Measurements from ENCODE around the gene CCDC92.
"Not testable (repeated sequence)": the region's sequence is repeated elsewhere in the genome, so short reads cannot be mapped to it uniquely, and the experiment has no call there.

CCDC92 gene

DNA sequence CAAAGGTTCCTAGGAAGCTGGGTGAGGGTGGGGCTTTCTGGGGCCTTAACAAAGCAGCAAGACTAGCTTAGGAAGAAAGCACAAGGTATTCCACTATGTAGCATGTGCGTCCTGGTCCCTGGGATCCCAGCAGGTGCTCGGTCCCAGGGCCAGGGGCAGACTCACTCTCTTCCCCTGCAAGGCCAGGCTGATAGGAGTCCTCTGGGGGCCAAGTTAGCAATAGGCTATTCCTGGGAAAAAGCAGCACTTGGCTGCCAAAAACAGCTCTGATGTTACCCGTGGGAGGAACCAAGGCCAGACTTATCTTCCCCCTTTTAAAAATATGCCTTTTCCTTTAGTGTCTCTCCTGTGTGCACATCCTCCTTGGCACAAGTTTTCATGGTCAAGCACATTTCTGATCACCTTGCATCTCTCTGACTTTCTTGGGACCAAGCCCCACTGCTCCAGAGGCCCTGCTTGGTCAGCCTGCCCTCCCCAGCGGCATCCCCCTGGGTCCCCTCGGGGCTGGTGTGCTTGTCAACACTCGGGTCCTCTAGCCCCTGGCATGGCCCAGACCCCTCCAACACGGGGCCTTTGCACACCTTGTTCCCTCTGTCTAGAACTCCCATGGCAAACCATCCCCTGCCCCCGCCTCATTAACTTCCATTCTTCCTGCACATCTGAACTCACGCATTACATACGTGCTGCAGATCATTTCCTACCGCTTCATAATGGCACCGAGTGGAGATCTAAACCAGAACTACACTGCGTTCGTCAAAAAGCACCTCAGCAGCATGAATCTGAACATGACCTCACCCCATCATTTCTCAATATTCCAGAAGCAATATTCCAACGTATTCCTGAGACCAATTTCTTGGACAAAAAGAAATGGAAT is 21.9 kb downstream of the CCDC92 start:
- no peak overlapping the region for H3K4me3 ChIP-seq (ENCODE audit: low read depth, low read length)

DNA sequence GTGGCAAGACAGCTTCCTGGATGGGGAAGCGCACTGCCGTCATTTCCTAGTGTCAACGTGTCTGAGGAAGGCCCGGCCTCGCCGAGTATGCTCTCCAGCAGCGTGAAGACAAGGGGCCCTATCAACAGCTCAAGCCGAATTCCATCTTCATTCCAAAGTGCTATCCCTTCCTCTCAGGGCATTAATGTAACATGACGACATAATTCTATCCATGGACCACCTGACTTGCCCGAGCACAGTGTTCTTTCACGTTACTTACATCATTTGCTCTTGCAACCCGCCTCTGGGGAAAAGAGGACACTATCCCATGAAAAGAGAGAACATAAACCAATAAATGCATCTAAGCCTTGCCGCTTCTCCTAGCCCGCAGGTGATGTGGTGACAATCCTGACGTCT is 22.9 kb downstream of the CCDC92 start:
- H3K4me3 ChIP-seq (ENCODE audit: low read depth, low read length) = no peak overlapping the region

DNA sequence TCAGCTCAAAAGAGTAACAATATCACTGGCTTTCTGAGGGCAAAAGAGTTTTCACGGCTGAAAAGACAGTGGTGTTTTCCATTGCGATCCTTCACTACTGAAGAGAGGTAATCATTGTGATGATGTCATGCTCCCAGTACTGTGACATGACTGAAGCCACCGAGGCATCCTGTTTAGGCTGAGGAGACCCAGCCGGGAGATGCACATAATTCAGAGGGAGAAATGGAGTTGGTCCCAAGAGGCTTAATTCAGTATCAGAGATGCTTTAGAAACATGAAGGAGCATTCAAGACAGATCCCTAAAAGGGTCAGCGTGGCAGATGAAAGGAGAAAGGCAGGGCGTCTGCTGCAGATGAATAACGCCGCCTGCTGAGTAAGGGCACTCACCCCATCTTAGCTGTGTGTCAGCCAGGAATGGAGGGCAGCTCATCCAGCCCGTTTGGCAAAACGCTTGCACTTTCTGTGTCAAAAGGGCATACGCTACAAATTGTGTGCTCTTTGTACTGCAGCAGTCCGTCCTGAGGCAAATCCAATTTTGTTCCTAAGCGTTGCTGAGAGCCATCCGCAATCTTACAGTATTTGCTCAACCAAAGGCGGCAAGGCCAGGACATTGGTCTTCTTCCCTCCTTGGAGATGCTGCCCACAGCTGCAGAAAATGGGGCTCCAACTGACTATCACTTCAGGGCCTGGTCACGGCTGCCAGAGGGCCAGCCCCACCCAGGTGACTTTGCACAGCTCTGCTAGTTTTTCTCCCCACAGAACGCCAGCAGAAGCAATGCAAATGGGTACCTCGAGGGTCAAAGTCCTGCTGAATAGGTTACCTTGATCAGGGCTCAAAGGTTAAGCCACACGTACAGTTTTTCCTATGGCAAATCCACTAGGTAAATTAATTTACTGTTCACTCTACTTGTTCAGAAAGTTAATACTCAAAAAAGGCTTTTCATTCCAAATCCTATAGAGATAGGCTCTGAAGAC is 23.5 kb downstream of the CCDC92 start:
- H3K4me3 ChIP-seq (ENCODE audit: low read depth, low read length) = no peak overlapping the region

DNA sequence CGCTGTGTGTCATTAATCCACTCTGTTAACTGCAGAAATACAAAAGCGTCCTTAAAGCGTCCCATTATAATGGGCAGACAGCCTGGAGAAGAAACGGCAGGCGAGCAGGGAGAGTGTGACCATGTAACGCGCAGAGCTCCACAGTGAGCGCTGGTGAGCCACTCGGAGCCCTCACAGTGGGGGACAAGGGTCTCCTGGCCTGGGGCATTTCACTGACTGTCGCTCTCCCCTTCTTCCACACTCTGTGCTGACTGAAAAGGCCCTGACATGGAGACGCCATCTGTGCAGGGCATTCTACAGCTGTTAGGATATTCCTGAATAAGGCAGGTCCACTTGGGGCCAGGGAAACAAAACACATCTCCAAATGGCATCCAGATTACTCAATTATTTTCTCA is 24.2 kb downstream of the CCDC92 start:
- H3K4me3 ChIP-seq (ENCODE audit: low read depth, low read length) = no peak overlapping the region

DNA sequence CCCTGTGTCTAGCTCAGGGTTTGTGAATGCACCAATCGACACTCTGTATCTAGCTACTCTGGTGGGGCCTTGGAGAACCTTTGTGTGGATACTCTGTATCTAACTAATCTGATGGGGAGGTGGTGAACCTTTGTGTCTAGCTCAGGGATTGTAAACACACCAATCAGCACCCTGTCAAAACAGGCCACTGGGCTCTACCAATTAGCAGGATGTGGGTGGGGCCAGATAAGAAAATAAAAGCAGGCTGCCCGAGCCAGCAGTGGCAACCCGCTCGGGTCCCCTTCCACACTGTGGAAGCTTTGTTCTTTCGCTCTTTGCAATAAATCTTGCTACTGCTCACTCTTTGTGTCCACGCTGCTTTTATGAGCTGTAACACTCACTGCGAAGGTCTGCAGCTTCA is 25.1 kb downstream of the CCDC92 start:
- not testable (repeated sequence) for H3K4me3 ChIP-seq (ENCODE audit: low read depth, low read length)

DNA sequence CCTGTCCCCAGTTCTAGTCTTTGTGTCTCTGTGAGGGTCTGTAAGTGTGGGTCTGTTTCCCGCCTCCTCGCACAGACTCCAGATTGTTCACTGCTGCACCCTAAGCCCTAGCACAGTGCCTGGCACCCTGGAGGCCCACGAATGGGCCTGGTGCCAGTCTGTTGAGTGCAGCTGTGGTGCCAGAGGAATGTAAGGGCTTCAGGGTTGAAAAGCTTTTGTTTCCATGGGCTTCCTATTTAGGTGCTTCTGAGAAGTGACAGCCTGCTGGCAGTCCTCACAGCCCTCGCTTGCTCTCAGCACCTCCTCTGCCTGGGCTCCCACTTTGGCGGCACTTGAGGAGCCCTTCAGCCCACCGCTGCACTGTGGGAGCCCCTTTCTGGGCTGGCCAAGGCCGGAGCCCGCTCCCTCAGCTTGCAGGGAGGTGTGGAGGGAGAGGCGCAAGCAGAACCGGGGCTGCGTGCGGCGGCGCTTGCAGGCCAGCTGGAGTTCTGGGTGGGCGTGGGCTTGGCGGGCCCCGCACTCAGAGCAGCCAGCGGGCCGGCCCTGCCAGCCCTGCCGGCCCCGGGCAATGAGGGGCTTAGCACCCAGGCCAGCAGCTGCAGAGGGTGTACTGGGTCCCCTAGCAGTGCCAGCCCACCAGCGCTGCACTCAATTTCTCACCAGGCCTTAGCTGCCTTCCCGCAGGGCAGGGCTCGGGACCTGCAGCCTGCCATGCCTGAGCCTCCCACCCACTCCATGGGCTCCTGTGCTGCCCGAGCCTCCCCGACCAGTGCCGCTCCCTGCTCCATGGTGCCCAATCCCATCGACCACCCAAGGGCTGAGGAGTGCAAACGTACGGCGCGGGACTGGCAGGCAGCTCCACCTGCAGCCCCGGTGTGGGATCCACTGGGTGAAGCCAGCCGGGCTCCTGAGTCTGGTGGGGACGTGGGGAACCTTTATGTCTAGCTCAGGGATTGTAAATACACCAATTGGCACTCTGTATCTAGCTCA is 25.8 kb downstream of the CCDC92 start:
- not testable (repeated sequence) for H3K4me3 ChIP-seq (ENCODE audit: low read depth, low read length)

DNA sequence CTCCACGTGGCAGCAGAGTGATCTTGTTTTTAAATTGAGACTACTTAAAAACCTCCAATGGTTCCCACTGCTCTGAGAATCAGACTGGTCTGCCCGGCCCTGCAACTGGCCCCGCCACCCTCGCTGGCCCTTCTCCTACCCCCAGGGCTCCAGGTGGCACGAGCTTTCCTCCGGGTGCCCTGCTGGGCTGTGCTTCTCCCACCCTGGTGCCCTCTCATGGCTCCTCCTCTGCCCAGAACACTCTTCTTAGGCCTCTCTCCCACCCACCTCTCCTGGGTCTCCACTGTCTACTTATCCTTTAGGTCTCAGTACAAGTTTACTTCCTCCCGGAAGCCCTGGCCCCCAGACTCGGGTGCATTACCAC is 26.5 kb downstream of the CCDC92 start:
- H3K4me3 ChIP-seq (ENCODE audit: low read depth, low read length) = no peak overlapping the region

DNA sequence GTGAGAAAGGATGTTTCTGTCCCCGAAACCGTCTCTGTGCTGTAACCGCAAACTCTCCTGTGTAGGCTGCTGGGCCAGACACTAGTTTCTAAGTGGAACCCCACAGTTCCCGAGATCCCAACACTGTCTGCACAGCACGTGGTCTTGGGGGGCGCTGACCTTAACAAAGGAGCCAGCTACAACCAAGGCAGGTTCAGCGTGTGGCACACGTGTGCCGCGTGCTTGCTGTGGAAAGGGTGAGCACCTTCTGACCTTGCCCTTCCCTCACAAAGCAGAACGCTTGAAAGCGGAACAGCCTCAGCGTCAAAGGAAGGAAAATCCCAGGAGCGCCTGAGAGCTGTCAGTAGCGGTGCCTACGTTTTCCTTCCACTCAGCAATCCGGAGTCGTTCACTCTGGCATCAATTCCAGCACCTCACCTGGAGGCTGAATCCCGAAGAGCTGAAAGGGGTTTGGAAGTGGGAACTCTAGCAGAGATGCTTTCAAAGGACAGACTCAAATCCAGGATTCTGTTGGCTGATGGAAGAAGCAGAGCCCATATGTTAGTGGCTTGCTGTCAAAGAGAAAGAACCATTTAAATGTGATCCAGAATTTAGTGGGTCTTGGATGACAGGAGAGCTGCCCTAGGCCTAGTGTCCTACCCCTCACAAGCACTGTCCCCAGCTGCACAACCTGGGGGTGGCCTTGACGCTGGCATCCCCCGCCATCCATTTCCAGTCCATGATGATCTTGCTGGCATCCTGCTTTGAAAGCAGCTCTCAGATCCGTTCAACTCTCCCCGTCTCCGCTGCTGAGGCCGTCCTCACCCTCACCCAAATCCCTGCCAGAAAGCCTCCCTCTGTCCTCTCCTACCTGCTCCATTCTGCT is 27.1 kb downstream of the CCDC92 start:
- no peak overlapping the region for H3K4me3 ChIP-seq (ENCODE audit: low read depth, low read length)

DNA sequence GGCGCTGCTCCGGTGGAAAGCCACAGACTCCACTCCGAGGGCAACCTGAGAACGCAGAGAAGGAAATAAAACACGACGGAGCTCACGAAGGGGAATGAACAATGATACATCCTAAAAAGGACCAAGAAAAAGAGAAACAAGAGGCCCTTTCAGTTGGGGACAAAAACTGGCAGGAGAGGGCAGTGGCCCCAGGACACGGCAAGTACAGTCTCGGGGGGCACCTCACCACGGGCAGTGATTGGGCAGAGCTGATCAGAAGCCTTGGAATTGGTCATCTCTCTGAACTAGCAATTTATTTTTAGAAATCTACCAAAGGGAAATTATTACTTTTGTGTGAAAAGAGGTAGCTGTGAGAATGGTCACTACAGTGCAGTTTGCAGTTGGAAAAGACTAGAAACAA is 27.9 kb downstream of the CCDC92 start:
- no peak overlapping the region for H3K4me3 ChIP-seq (ENCODE audit: low read depth, low read length)

DNA sequence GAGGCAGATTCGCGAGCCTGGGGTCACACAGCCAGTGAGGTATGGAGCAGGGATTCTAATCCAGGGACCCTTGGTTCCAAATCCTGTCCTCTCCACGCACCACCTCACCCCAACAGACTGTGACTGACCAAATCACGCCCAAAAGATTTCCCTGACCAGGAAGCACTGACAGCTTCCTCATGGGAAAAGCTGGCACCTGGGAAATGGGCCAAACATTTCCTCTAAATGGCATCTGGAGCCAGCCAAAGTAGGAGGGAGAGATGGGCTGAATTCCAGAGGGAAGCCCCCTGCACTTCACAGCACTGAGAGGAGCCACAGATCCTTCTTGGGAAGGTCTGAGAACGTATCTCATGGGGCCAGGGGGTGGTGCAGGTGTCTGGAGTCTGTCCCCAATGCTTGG is 28.8 kb downstream of the CCDC92 start:
- no peak overlapping the region for H3K4me3 ChIP-seq (ENCODE audit: low read depth, low read length)

DNA sequence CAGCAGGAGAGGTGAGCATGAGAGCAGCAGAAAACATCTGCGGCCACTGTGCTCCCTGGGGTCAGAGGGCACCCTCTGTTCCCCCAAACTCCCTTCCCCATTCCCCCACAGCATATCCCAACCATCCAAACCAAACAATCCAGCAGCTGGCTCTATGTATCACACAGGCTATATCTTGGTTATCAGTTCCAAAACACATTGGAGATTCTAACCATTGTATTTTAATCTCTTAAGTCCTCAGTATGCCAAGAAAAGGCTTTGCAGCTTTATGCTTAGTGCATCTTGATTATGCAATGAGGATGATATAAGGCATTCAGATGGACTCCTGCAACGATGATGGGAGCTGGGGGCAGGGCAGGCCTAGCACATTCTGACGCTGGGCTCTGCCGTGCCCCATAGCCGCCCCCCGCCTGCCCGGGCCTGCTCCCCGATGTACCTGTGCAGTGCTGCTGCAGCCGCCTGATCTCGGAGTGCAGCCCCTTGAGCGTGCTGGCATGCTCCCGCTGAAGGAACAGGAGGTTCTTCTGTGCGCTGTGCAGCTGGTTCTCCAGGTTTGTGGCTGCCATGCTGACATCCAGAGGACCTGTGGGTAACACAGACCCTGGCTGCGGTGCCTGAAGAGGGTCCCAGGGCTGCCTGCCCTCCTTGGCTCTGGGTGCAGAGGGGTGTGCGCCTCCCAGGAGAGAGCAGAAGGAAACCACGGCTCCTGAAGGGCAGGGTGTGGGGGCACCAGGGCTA is 29.6 kb downstream of the CCDC92 start:
- H3K4me3 ChIP-seq (ENCODE audit: low read depth, low read length) = no peak overlapping the region

DNA sequence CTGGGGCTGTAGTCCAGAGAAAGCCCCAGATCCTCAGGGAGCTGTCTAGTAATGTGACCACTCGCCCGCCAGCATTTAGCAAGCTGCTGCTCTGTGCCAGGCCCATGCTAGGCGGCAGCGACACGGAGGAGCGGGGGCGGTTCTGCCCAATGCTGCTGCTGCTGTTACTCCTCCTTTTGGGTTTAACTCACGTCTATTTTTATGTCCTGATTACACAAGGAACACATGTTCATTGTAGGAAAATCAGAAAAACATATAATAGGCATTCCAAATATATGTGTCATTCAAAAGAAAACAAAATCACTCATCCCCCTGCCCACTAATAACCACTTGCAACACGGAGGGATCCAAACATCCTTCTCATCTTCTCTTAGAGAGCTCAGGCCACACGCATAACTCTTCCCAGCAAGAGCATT is 30.4 kb downstream of the CCDC92 start:
- H3K4me3 ChIP-seq (ENCODE audit: low read depth, low read length) = no peak overlapping the region

DNA sequence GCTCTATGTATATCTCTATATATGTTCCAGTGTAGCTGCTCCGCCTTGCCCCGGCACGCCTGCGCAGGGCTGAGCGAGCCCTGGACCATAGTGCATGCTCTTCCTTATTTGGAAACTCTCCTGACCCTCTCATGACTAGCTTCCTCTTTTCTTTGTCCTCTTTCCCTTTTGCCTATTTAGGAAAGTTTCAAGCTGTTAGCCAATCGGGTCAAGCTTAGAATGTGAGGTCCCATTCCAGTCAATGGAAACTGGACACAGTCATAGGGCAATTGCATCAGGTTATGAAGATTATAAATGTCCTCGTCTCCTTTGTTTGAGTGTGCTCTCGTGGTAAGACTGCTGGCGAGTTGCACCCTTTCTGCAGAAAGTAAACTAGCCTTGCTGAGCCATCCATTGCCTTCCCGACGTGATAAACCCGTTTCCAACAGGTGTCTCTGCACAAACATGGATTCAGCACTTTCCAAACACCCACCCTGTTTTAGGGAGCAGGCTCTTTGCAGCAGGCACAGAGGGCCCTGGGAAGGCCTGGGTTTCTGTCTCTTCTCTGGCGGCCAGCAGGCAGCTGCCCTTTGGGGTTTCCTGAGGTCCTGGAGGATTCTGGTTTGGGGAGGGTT is 30.9 kb downstream of the CCDC92 start:
- no peak overlapping the region for H3K4me3 ChIP-seq (ENCODE audit: low read depth, low read length)

DNA sequence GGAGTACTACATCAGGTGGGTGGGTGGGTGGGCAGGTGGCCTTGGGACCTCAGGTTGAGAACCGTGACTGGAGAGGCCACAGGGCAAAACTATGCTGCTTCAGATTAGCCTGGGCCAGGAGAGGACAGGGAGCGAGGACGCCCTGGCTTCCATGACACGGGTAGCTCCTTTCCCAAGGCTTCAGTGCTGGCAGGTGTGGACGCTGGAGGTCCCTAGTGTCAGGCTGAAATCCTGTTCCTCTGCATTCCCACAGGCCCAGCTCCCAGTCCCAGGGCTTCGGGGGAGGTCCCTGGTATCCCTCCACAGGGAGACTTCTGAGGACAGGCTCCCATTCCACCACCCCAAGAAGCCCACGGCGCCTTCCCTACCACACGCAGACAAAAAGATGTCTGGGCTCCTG is 31.6 kb downstream of the CCDC92 start:
- no peak overlapping the region for H3K4me3 ChIP-seq (ENCODE audit: low read depth, low read length)

DNA sequence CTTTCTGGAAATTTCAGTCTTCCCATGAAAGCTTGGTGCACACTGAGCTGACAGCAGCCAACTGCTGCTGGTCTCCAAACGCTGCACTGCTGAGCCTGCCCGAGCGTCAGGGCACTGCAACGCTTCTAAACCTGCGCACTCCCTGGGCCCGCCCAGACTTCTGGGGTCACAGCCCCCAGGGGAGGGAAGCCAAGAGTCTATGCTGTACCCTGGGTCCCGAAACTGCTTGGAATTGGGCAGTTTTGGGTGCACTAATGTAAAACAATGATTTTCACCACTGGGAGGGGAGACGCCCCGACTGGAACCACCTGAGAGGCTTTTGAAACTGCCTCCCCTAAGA is 32.0 kb downstream of the CCDC92 start:
- no peak overlapping the region for H3K4me3 ChIP-seq (ENCODE audit: low read depth, low read length)

DNA sequence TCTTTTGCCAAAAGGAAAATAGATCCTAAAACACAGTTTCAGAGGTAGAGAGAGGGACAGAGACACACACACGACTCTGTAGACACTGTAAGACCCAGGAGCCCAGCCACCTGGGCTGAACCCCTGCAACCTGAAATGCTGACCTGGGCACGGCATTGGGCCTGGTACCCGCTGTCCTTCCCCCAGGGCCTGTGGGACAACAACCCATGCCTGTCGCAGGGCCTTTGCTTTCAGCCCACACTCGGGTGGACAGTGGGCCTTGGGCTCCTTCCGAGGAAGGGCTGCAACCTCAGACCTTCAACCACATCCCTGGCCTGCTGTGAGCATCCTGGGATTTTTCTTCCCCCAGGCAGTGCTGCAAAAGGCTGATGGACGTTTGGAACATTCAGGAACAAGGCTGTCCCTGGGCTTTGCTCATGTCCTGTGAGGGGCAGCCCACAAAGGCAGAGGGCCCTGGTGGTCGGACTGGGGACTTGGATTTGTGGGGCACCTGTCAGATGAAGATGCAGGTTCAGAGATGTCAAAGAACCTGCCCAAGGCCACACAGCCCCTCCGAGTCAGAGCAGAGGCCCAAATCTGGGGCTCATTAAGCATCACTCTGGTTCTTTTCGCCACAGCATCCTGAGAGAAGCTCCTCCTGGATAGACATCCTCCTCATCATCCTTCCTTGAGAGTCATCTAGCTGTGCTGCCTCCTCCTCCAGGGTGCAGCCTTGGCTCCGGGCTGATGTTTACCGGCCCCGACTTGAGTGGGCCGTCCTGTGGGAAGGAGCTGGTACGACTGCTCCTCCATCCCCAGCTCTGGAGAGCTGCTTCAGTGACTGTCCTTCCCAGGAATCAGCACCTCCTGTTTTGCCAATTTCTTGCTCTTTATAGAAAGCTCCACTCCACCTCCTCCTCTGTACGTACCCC is 32.7 kb downstream of the CCDC92 start:
- H3K4me3 ChIP-seq (ENCODE audit: low read depth, low read length) = no peak overlapping the region

DNA sequence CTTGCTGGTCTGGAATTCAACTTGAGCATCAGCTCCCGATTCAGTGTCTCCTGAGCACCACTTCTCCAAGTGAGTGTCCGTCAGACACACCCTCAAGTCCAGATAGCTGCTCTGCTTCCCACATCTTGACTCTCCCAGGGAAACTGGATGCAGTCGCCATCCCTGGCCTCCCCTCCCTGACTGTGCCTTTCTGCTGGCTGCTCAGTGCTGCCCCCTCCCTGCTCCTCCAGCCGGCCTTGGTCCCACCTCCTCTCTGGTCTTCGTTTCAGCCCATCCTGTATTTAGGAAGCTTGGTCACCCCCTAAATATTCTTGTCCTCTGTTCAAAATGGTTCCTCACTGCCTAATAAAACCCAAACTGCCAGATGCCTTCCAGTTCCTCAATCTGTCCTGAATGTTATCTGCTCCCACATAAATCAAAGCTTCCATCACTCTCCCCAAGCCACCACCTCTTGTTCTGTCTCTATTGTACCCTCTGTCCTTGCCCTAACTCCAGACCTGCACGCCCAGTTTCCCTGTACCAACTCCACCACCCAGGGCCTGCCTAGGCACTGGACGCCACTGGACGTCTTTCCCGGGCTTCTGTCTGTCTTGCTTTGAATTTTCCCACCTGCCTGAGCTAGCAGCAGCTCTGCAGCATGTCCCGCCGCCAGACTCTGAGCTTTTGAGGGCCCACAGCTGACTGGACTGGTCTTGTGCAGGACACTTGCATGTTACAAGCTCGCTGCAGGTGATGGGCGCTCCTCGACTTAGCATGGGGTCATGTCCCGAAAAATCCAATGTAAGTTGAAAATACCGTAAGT is 33.8 kb downstream of the CCDC92 start:
- H3K4me3 ChIP-seq (ENCODE audit: low read depth, low read length) = no peak overlapping the region
